Gastrocnemius medialis (tissue), 4 donors: ENCODE results near the gene RALGAPA1.

ENCODE experiments used
- POLR2A ChIP-seq, 2 donors: fragments of 450-650 bp; IDR thresholded peaks; one replicate each; pipeline ENCODE4 v1.6.1; 2017; ENCODE audit warnings: antibody characterized with exemption in 2 of 2, mild to moderate bottlenecking in 2 of 2, moderate library complexity in 2 of 2
- TF ChIP-seq, protein P1 (sequence below), 5 experiments: fragments of 450-650 bp in 3 of 5; fragments of 200-600 bp in 2 of 5; sonication (generic) in 2 of 5; IDR thresholded peaks in 4 of 5; conservative IDR thresholded peaks in 1 of 5; 1 replicate in 4 of 5; 2 replicates in 1 of 5; pipeline ENCODE4 v1.5.1; 2016 to 2019; ENCODE audit warnings: antibody characterized with exemption in 5 of 5, mild to moderate bottlenecking in 3 of 5, moderate library complexity in 3 of 5

DNA sequence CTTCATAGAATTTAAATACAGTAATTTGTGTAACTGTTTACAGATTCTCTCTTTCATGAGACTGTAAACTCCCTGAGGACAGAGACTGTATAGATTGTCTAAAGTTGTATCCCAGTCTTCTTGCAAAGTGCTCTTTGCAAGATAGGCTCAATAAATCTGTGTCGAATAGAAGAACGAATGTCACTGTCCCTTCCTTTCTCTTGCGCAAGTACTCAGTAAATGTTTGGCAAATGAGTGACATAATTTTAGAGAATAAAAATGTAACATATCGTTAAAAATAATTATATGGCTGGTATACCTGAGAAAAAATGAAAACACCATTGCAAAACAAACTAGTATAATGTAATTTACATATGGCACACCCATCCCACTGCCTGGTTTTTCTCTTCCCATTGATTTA, 1.9 kb upstream of the RALGAPA1 start:
- TF ChIP-seq, protein P1, sequence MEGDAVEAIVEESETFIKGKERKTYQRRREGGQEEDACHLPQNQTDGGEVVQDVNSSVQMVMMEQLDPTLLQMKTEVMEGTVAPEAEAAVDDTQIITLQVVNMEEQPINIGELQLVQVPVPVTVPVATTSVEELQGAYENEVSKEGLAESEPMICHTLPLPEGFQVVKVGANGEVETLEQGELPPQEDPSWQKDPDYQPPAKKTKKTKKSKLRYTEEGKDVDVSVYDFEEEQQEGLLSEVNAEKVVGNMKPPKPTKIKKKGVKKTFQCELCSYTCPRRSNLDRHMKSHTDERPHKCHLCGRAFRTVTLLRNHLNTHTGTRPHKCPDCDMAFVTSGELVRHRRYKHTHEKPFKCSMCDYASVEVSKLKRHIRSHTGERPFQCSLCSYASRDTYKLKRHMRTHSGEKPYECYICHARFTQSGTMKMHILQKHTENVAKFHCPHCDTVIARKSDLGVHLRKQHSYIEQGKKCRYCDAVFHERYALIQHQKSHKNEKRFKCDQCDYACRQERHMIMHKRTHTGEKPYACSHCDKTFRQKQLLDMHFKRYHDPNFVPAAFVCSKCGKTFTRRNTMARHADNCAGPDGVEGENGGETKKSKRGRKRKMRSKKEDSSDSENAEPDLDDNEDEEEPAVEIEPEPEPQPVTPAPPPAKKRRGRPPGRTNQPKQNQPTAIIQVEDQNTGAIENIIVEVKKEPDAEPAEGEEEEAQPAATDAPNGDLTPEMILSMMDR (IDR thresholded peaks at IDR 0.05 in 4 of 5, conservative IDR thresholded peaks at IDR 0.05 in 1 of 5) = no peak
- TF ChIP-seq POLR2A (IDR thresholded peaks at IDR 0.05) = no peak
